Left renal pelvis (tissue), 4 donors: ENCODE measurements around the gene ILK. TPM values are rescaled to one million over a fixed set of nuclear protein-coding genes. Genes with fewer than 3 reads are reported as not detected.

ENCODE experiments used
- DNase-seq, 4 donors: peaks; one replicate each; pipeline ENCODE4 v3.0.0-alpha.2; 2013; ENCODE audit warnings: low read depth in 4 of 4, low spot score in 3 of 4
- polyA plus RNA-seq, 4 donors: library from polyadenylated mRNA; unstranded; fragments of 120-200 nt; gene quantifications; one replicate each; pipeline ENCODE4 v1.2.1, GENCODE V29; 2013; ENCODE audit not compliant: insufficient read length in 4 of 4

The ILK gene
- polyA plus RNA-seq, 4 donors, result 141 to 176 (median 151) TPM

DNA sequence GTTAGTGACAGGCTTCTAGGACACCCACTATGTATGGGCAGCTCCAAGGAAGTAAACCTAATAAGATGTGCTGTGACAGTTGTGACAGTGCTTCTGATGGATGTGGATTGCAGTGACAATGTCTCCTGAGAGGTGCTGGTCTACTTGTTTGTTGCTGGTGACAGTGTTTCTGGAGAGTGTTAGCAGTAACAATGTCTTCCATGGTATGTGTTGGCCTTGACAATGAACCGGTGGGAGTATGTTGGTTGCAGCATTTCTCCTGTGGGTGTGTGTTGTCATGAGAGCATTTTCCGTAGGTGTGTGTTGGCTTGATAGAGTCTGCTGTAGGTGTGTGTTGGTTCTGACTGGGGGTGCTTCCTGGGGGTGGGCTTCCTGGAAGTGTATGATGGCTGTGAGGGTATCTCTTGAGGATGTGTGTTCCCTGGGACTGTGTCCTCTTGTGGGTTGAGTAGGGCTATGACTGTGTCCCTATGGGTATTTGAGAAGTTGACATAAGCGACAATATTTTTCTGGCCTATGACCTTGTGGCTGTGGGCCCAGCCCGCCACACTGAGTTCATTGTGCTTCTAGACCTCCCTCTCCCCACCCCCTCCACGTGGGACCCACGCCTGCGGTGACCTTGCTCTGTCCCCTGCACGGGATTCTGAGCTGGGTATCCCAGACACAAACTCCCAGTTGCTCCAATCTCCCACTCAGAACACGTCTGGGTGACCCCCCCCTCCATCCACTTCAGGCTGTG lies 50.9 kb downstream of the ILK start:
- DNase-seq, result no peak

DNA sequence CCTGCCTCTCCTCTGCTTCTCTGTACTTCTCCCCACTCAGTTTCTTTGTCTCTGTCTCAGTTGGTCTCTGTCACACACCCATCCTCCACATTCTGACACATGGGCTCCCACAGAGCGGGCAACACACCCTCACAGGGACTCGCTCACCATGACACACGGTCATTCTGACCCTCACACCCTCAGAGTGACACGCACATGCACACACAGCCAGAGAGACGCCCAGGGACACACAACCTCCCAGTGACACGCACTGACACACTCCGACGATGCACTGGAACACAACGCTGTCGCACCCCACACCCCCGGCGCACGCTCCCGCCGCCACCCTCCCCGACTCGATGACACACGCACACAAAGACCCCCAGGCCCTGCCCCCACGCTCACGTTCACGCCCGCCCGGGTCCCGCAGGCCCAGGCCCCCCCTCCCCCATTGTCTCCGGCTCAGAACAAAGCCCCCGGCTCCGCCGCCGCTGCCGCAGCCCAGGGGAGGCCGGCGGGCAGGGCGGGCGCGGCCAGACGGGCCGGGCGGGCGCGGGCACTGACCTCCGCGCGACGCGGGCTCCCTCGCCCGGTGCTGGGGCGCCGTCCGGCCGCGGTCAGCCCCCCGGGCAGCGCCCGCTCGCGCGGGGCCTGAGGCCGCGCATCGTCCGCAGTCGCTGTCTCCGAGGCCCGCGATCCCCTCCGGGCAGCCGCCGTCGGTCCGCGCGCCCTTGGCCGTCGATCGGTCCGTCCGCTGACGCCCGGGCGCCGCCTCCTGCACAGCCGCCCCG lies 51.6 kb downstream of the ILK start:
- DNase-seq, result no peak

DNA sequence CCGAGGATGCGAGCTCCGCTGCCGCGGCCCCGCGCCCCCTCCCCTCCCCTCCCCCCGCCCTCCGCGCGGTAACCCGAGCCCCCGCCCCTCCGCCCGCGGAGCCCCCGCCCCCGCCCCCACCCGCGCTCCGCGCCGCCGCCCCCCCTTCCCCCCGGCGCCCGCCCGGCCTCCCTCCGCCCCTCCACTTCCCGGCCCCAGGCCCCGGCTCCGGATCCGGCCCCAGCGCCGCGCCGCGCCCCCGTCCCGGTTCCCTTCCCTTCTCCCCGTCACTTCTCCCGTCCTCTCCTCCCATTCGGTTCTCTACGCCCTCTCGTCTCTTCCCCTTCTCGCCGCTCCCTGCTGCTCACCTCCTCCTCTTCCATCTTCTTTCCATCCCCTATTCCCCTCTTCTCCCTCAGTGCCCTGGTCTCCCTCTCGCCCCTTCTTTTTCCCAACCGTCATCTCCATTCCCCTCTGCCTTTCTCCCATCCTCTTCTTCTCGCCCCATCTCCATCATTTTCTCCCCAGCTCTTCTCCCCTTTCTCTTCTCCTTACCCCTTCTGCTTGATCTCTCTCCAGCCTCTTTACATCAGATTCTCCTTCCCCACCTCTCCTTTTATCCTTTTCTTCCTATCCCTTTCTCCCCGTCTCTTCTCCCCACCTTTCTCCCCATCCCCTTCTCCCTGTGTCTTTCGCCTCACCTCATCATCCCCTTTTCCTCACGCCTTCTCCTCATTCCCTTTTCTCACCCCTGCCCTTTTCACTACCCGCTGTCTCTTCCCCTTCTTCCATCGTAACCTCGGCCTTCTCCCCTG lies 52.4 kb downstream of the ILK start, which contains the start of gene DCHS1:
TSS of gene DCHS1 (minus strand) at position 20 of the 794 bp plus-strand sequence. CDS start 14,196 bp downstream, outside the sequence.
- DNase-seq, result peak in 1 of 4 donors; percentile 18

DNA sequence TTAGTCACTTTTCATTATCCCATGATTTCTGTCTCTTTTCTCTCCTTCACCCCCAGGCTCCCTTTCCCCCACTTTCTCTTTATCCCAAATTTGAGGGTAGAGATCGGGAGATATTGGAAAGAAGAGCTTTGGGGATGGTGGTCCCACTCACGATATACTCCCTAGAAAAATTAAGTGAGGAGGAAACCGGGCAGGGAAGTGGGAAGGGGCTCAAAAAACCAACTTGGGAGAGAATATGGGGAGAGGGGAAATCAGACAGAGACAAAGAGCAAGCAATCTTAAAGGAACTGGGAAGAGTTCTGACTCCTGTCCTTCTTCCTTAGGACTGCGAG lies 53.0 kb downstream of the ILK start:
- no peak for DNase-seq

DNA sequence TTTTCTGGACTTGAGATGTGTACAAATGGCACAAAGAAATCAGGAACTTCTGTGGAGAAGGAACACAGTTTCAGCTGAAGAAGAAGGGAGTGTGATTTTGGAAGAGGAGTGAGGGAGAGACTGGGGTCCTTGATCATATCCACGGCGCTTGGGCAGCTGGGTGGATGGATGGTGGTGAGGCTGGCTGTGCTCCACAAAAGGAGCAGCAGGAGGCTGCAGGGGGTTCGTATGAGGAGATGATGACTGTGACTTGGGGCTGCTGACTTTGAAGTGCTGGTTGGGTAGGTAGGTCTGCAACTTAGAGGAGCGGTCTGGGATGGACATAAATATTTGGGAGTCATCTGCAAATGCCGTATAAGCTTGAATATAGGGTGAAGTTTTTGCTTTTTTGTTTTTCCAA lies 53.4 kb downstream of the ILK start:
- DNase-seq, result no peak

DNA sequence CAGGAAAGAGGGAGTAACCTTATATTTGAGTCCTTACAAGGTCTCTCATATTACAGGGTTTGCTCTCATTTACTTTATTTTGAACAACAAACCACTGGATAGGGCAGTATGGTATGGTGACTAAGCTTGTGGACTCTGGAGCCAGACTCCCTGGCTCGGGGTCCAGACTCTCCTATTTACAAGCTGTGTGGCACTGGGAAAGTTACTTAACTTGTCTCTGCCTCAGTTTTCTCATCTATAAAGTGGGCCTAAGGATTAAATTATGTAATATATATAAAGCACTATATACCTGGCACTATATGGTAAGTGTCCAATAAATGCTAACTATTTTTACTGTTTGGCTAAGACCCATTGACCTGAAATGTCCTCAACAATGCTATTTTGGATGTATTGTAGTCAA lies 53.8 kb downstream of the ILK start:
- no peak for DNase-seq

DNA sequence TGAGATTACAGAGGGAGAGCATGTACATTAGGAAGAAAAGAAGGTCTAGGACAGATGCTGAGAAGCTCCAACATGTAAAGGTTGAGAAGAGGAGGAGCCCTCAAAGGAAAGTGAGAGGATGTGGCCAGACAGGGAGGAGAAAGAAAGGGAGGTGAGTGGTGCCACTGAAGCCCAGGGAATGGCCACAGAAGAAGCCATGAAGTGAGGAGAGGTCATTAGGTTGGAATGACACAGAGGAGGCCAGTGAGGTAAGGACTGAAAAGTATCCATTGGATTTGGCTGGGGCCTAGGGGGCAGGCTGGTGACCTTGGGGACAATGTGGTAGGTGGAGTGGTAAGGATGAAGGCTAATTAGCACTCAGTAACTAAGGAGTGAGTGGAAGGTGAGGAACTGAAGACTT lies 55.1 kb downstream of the ILK start:
- no peak for DNase-seq

Other genes starting within 250 kb of the ILK start
- 10 to 100 TPM; 33.8 to 35.8 (median 34.8) TPM for gene SMPD1, start 213.3 kb upstream of the ILK start, polyA plus RNA-seq
- 10 to 100 TPM; 47.0 to 60.0 (median 51.3) TPM for gene APBB1, start 184.7 kb upstream of the ILK start, polyA plus RNA-seq
- 1 to 10 TPM; 2.4 to 7.4 (median 3.6) TPM for gene HPX, start 162.8 kb upstream of the ILK start, polyA plus RNA-seq
- 10 to 100 TPM; 16.4 to 32.0 (median 21.0) TPM for gene TRIM3, start 129.8 kb upstream of the ILK start, polyA plus RNA-seq
- gene ARFIP2, start 122.4 kb upstream of the ILK start, polyA plus RNA-seq, result 10 to 100 TPM; 52.2 to 77.1 (median 66.8) TPM
- 10 to 100 TPM; 25.5 to 39.3 (median 38.4) TPM for gene TIMM10B, start 122.3 kb upstream of the ILK start, polyA plus RNA-seq
- 10 to 100 TPM in 1 of 4 donors, 1 to 10 TPM in 3; 4.9 to 12.6 (median 8.2) TPM for gene DNHD1, start 106.5 kb upstream of the ILK start, polyA plus RNA-seq
- 10 to 100 TPM; 19.2 to 24.9 (median 19.9) TPM for gene RRP8, start 158 bp upstream of the ILK start, polyA plus RNA-seq
- 10 to 100 TPM; 62.2 to 93.7 (median 80.0) TPM for gene TAF10, start 8.4 kb downstream of the ILK start, polyA plus RNA-seq
- 100 to 1,000 TPM in 3 of 4 donors, 10 to 100 TPM in 1; 61.8 to 134 (median 110) TPM for gene TPP1, start 15.6 kb downstream of the ILK start, polyA plus RNA-seq
- gene DCHS1, start 52.0 kb downstream of the ILK start, polyA plus RNA-seq, result 10 to 100 TPM; 30.3 to 79.9 (median 36.9) TPM
- gene MRPL17, start 79.6 kb downstream of the ILK start, polyA plus RNA-seq, result 10 to 100 TPM; 45.6 to 68.1 (median 64.6) TPM
- gene OR2AG2, start 168.2 kb downstream of the ILK start, polyA plus RNA-seq, result under 1 TPM in 3 of 4 donors, not detected in 1; 0.04 to 0.06 (median 0.05) TPM
- under 1 TPM in 1 of 4 donors, not detected in 3; 0.06 TPM for gene OR2AG1, start 179.2 kb downstream of the ILK start, polyA plus RNA-seq
- gene OR6A2, start 195.9 kb downstream of the ILK start, polyA plus RNA-seq, result not detected
- gene OR10A5, start 241.9 kb downstream of the ILK start, polyA plus RNA-seq, result not detected